Activated CD4-positive, CD25-positive, alpha-beta regulatory T cell treated with anti-CD3 and anti-CD28 coated beads, Interleukin-2, amount 50 U/mL, for 72 hours (primary cell): ENCODE data around the gene VEZF1.

ENCODE experiments used
- DNase-seq: peaks from one replicate; pipeline ENCODE4 v3.0.0; 2021

The VEZF1 gene

GRCh38 chr17:57926723-57927047, 61.4 kb downstream of the VEZF1 start:
- no peak for DNase-seq

DNA sequence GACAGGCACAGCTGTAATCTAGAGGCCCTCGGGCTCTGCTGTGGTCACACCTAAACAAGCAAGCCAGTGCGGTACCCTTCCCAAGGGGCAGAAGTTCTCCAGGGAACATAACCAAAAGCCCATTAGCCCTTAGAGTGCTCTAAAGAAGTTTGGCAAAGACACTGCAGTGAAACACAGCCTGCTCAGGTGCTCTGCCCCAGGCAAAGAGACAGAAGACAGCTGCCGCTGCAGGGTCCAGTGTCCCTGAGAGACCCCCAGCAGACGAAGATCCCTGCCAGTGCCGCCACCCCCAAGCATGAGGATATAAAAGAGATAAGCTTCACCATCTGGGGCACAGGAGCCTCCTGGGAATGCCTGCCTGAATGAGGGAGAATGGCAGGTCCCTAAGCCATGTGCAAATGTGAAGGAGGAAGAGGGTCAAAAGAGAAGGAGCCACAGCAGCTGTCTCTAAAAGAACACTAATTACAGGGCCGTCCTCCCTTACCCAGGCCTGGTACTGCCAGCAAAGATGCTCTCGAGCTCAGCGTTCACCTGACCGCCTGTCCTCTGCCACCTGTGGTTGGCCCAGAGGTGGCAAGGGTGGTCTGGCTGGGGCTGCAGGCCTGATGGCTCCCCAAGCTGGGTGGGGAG, 62.6 kb downstream of the VEZF1 start:
- DNase-seq: no peak

- no peak for DNase-seq
Measured at GRCh38 chr17:57924677-57925076, 63.4 kb downstream of the VEZF1 start.
